ENCODE measurements around the gene SETD2.

SETD2 gene

GRCh38 chr3:46994801-46995731 lies 168.8 kb downstream of the SETD2 start:
- no peak for DNase-seq

DNA sequence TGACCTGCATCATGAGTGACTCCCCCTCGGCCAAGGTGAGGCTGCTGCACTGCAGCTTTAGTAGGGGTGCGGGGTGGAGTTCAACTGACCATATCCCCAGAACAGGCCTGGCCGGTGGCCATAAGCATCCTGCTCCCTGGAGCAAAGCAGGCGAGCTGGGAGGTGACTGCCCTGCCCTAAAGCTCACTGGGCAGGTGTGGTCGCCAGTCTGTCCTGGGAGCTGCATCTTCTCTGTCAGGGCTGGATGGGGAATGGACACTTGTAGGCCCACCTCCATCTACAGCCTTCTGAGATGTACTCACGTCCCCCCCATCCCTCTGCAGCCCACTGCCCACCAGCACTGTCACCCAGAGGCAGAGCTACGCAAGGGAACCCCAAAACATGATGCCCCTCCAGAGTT lies 169.9 kb downstream of the SETD2 start:
- no peak for DNase-seq

DNA sequence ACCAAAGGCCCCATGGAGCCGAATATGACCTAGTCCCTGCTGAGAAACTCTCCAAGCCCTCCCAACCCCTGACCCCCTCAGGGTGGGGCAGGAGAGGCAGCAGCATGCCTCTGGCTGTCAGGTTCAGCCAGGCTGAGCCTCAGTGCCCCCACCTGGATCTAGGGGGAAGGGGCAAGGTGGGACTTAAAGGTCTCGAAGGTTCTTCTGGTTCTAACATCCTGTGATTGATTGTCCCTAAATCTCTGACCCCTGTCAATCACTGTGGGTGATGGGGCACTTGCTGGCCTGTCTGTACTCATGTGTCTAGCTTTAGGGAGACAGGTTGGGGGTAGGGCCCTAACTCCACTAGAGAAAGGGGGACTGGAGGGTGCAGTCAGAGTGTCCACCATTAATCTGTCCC lies 170.6 kb downstream of the SETD2 start:
- no peak for DNase-seq

GRCh38 chr3:46992231-46992630 lies 171.7 kb downstream of the SETD2 start:
- no peak for DNase-seq

- no peak for DNase-seq
Observed at GRCh38 chr3:46991406-46992165, 172.3 kb downstream of the SETD2 start.

DNA sequence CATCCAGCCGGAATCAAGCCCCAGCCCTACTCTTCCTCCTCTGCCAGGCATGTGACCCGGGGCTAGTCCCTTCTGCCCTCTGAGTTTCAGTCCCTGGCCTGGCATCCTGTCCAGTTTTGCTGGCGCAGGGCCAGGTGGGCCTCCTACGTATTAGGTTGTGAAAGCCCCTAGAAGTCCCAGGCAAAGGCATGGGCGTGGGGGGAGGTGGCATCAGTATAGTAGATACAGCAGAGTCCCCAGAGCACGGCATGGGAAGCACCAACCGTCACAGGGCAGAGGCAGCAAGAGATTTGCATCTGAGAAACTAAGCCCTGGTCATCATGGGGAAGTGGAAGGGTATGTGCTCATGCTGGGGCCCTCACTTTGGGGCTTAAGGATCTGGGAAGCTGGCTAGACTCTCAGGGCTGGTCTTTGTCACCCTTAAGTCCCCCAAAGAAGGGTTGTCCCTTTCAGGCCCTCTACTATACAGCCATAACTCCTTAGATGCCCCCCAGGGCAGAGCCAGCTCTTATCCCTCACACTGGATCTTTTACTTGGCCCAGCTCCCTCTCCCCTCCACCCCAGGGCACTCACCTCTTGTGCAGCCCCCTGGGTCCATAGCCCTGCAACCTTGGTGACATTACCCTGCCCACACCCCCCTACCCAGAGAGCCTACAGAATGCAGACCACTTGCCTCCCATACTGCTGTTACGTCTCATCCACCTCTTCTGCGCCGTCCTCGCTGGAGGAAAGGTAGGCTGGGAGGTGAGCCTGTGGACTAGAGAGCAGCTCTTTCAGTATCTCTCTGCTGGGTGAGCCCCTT lies 173.1 kb downstream of the SETD2 start:
- peak in 1 of 2 donors; percentile 44 for DNase-seq

DNA sequence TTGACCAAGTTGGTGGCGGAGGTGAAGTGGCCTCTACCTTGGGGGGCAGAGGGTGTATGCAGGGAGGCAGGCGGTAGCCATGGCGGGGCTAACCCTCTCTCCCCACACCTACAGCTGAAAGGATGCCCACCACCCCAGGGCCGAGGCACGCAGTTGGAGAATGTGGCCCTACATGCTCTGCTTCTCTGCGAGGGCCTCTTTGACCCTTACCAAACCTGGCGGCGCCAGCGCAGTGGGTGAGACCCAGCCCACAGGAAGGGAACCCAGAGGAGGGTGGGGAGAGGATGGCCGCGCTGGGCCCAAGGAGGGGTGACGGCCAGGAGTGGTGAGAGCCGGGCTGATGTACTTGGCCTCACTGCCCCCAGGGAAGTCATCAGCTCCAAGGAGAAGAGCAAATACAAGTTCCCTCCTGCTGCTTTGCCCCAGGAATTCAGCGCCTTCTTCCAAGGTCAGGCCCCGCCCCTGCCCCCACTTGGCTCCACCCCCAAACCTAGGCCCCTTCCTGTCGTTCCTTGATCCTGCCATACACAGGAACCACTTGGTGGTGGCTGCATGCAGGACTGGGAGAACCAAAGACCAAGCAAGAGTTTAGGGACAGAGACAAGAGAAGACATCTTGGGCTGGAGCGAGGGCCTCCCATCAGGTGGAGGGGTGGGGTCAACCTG lies 174.6 kb downstream of the SETD2 start:
- no peak for DNase-seq

DNA sequence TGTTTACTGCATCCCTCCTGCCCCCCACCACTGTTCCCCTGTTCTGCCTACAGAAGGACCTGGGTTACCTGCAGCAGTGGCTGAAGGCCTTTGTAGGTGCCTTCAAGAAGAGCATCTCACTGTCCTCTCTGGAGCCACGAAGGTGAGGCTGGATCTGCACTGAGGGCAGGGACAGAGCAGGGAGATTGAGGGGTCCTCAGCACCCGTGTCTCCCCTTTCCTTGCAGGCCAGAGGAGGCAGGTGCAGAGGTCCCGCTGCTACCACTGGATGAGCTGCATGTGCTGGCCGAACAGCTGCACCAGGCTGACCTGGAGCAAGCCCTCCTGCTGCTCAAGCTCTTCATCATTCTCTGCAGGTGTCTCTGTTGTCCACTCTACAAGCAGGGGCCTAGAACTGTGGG lies 175.3 kb downstream of the SETD2 start:
- no peak for DNase-seq

- DNase-seq: peak; percentile 91 to 94
Observed at GRCh38 chr3:46987743-46988401, 176.0 kb downstream of the SETD2 start.

GRCh38 chr3:46987319-46987742 lies 176.6 kb downstream of the SETD2 start:
- no peak for DNase-seq

- DNase-seq: no peak
Observed at GRCh38 chr3:46986782-46987310, 177.1 kb downstream of the SETD2 start.

DNA sequence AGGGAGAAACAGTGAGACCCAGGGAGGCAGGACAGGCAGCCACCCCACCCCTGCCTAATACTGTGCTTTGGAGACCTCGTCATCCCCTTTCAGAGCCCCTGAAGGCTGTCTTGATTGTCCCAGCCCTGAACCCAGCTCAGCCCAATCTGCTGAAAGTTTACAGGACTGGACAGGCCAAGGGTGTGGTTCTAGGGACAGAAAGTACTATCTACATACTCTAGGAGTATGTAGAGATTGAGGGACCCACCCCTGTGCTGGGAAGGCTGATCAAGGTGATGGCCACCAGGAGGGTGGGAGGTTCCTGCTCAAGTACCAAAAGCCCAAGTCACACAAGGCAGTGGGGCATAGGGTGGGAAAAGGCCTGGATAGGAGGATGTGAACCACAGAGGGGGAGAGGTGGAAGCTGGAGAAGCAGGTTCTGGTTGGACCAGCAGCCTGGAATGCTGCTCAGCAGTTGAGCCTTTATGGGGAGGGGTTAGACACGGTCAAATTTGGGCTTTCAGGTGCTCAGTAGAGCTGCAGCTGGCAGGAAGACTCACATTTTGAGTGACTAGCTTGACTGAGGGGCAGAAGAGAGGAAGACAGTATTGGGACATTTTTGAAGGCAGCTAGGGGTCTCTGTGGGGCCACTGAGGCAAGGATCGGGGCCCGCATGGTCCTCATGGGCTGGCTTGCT lies 177.7 kb downstream of the SETD2 start:
- DNase-seq: no peak

DNA sequence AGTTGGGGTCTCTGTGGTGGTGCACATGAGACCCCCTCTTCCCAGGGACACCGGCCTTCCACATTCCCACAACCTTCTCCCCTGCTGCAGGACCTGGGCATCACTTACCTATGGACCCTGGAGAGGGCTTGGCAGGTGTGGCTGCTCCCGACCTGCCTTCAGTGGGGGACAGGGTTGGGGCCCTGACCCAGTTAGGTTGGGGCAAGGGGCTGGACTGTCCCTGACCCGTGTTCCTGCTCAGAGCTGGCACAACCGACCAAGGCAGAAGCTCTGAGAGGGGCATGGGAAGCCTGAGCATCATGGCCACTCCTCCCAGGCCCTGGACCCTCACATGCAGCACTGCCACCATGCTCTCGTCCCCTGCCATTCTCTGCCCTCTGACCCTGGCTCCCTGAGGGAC lies 178.3 kb downstream of the SETD2 start:
- no peak for DNase-seq

DNA sequence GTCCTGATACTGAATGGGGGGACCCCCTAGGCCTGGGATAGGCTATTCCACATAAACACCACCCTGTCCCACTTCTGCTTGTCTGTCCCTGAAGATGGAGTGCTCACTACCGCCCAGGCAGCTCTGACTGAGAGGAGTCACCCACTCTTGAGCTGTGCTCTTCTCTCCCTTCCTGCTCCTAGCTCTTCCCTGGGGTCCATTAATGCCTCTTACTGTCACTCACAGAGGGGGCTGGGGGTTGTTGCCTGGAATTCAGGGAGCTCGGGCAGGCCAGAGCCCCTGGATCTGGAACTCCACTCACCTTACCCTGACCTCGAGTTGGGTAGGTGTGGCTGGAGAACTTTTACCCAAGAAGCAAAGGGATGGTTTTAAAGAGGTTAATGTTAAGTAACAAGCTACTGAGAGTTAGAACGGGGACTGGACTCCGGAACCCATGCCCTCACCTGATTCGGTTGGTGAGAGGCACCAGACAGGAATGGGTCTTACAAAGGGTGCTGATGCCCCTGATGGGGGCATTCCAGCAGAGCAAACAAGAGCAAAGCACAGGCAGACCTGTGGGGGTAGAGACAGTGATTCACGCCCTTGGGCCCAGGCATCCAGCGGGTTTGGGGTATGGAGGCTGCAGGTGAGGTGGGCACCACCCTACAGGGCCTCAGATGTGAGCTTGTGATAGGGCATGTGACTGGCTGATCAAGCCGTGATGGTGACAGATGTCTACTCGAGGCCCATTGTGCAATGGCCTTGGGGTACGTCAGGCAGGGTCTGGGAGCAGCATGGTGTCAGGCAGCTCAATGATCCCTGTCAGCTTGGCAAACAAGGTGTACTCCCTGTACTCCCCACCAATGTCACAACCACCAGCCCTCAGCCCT lies 179.1 kb downstream of the SETD2 start:
- no peak for DNase-seq

GRCh38 chr3:46982546-46982945 lies 181.4 kb downstream of the SETD2 start:
- no peak for DNase-seq

GRCh38 chr3:46981932-46982471 lies 181.9 kb downstream of the SETD2 start:
- no peak for DNase-seq

DNA sequence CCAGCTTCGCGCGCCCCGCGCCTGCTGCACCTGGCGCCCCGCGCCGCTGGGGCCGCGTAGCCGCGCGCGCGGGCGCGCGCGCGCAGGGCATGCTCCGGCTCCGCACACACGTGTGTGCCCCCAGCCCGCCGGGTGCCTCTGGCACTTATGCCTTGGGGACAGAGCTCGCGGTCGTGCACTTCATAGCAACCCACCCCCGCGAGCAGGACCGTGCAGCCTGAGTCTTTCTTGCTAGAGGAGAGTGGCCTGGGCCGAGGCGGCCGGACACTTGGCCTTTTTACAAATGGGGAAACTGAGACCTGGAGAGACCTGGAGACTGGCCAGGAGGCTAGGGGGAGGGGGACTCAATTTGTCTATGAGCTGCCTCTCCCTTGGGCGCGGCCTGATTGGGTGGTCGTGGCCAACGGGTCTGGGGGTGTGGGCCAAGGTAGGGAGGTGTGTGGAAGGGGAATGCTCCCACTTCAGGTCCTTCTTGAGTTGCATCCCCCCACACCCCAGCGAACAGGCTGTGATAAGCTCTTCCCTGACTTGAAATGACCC lies 183.9 kb downstream of the SETD2 start:
- DNase-seq: no peak

DNA sequence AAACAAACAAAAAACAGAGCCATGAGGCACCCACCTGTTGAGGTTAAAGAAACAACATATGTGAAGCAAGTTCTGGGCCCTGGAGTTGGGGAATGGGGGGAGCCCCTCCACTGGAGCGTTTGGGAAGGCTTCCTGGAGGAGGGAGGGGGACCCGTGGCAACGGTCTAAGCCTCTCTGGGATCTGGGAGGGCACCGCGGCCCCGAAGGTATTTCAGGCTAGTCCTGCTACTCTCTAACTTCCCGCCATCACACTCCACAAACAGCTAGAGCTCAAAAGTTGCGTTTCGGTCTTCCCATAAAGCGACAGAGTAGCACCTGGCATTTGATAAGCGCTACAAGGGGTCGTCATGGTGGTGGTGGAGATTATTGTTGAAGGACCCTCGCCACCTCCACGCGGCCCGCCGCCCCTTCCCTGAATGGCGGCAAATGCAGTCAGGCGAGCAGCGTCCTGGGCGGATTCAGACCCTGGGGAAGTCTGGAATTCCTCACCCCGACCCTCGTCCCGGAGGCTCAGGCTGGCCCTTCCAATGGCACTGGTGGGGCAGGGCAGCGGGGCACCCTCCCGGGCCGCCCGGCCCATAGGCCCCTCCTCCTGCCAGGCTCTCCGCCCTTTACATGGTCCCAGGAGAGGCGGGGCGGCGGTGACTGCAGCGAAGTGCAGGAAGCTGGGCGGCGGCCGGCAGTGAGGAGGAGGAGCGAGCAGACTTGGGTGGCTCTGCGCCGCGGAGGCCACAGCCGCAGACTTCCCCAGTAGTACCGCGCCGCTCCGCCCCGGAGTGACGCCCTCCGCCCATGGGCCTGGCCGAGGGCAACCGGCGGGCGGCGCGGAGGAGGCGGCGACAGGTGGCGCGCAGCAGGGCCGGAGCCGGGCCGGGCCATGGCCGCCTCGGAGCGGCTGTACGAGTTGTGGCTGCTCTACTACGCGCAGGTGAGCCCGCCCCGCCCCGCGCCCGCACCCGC lies 184.6 kb downstream of the SETD2 start, which contains the start of gene NBEAL2:
TSS of gene NBEAL2 (plus strand) at position 682 of the 960 bp plus-strand sequence. CDS start at position 878, 196 bp downstream.
- peak; percentile 97 for DNase-seq

All from CD4-positive, alpha-beta T cell treated with Interleukin-4 for 1 hour (primary cell).